K562 treated with DMSO at 1 percent for 48 hours (cell line): Measurements from ENCODE around the gene APEX1. TPM values are rescaled to one million over a fixed set of nuclear protein-coding genes. Genes with fewer than 3 reads are reported as not detected.

Experiments
- total RNA-seq: library from RNA; unstranded; fragments of 300-600 nt; gene quantifications from 2 replicates; pipeline ENCODE4 v1.2.3, GENCODE V29; 2022; ENCODE audit warnings: low replicate concordance; ENCODE audit errors: extremely low read depth

Gene APEX1
- total RNA-seq: not detected in 2 replicates

DNA sequence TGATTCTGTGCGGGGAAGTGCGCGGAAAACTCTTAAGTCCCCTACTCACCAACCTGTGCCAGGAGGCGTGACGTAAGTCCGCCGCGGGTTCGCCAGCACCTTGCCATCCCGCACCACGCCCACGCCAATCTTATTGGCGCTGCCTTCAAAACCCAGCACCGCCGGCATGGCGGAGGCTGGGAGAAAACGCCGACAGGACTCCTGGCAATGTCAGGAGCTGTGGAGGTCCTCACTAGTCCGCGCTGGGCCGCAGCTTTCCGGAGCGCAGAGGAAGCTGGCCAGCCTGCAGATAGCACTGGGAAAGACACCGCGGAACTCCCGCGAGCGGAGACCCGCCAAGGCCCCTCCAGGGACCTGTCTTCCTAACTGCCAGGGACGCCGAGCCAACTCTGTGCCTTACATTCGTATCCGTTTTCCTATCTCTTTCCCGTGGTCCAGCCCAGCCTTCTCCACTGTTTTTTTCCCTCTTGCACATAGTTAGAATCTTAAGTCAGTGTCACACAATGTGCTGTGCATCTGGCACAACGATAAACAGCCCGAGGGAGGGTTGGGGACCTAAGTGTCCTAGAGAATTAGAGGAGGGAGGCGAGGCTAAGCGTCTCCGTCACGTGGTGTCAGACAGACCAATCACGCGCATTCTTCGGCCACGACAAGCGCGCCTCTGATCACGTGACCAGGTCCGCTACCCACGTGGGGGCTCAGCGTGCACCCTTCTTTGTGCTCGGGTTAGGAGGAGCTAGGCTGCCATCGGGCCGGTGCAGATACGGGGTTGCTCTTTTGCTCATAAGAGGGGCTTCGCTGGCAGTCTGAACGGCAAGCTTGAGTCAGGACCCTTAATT is at the start of gene APEX1, which contains the start of gene OSGEP:
APEX1 (plus strand) TSS at position 711 of the 839 bp plus-strand sequence. CDS start 420 bp downstream, outside the sequence.
OSGEP (minus strand) TSS at position 297 of the 839 bp plus-strand sequence; CDS start at position 168, 129 bp downstream.

DNA sequence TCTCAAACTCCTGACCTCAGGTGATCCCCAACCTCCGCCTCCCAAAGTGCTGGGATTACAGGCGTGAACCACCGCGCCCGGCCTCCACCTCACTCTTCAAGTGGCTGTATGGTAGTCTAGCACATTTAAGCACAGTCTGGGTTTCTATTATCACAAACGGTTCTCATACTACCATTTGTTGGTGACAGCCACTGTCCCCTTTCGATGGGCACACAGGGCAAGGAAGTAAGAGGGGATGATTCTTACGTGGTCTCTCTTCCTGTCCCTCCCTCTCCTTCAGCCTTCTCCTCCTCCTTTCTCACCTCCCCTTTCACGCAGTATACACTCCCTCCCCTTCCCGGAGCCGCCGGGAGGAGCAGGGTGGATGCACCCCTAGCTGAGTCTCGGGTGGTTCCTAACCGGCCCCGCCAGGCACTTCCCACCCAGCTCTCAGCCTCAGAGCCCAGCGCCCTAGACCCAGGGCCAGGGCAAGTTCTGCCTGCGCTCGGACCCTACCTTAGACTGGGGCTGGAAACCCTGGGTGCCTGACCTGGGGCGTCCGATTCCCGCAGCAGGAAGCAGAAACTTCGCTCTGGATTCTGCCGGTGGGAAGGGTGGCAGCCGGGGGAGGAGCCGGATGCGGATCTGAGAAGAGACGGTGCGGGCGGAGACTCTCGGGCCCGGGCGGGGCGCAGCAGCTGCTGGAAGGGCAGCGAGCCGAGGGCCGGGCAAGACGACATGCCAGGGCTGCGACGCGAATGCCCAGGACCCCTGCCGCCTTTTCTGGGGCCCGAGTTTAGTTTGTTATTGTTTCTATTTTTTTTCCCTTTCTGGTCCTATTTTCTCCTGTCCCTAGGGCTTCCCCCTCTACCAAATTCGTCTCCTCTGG is 41.9 kb upstream of the APEX1 start, which contains the start of gene TEP1:
TEP1 (minus strand) TSS at position 626 of the 868 bp plus-strand sequence. CDS start 5,062 bp downstream, outside the sequence.

DNA sequence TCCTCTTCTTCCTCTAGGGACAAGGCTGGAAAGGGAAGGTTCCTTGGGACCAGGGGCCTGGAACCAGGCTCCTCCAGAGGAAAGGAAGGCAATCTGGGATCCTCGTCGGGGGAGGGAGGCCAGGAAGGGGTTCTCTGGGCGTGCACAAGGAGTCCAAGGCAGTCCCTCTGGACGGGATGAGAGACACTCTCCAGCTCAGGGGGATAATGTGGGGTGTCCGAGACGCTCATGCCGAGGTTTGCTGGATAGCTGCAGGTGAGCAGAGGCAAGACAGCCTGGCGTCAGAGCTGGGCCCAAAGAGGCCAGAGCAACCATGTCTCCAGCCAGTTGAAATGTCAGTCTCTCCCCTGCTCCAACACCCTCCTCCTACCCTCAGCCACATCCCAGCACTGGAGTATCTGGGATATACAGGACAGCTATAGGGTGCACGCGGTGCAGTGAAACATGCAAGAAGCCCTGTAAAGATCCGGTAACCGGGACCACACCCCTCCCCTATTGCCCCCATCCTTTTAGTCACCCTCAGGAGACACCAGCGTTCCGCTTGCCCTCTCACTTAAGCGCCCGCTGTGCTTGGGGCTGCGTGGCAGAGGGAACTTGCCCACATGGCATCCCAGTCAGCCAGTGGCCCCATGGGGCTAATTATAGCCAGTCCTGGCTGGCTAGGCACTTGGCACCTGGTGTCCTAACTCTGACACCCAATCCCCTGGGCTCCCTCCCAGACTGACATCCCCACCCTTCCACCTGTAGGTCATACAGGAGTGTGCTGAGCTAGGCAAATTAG is 19.3 kb upstream of the APEX1 start, which contains the start of gene KLHL33:
KLHL33 (minus strand) TSS at position 585 of the 781 bp plus-strand sequence; CDS start at position 230, 355 bp downstream.

DNA sequence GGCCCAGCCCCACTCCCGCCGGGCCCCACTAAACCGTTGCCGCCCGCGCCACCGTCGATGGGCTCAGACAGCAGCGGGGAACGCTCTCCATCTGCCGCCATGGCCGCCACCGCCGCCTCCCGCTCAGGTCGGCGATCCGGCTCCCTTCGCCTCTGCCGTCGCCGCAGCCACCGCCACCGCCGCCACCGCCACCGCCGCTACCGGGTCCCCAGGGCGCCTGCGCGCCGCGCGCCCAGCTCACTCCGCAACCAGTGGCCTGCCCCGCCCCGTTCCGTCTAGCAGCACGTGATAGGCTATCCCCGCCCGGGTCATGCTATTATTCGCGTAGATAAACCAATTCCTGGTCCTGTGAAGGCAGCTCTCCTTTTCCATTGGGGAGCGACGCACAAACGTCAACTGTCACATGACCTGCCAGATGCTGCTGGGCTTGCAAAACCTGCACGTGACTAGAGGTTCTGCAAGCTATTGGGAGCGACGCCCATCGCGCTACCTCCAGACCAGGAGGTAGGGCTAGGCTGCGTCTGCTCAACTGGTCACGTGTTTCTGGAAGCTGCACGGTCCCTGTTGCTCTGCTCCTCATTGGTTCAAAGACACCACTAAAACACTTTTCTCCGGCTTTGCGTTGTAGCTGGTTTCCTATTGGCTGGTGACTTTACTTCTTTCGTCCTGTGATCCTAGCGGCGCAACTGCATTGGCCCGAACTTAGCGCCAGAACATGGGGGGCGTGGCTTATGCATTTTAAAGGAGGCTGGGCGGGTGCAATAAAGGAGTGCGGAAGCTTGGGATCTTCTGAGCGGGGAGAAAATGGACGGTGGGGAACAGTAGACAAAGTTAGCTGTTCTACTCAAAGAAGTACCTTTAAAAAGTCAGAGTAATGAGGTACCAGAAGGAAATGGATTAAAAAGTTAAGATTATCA is 6.5 kb downstream of the APEX1 start, which contains the start of gene PIP4P1:
PIP4P1 (minus strand) TSS at position 210 of the 917 bp plus-strand sequence; CDS start at position 101, 109 bp downstream.

DNA sequence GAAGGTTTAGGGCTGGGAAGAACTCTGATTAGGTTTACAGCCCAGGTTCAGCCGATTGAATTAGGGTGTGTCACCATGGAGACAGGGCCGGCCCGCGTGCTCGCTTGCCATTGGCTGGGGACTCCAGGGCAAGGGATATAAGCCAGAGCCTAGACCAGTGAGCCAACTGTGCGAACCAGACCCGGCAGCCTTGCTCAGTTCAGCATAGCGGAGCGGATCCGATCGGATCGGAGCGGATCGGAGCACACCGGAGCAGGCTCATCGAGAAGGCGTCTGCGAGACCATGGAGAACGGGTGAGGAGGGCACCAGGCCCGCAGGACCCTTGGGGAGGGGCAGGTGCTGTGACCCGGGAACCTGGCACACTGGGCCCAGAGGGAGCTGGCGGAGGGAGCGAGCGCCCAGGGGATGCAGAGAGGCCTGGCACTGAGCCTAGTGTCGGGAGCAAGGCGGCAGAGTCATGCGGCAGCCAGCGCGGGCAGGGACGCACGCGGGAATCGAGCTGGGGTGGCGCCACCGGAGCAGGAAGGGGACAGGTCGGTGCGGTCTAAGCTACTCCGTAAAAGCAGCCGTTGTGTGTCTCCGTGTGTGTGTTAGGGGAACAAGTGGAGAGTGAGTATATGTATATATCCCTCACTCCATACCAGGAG is 14.3 kb downstream of the APEX1 start, which contains the start of gene PNP:
PNP (plus strand) TSS at position 165 of the 648 bp plus-strand sequence; CDS start at position 284, 119 bp downstream.

Other genes with a start within 250 kb of the APEX1 start
- gene OR11H6, start 231.5 kb upstream of the APEX1 start, total RNA-seq: not detected in 2 replicates
- gene OR11H7, start 226.2 kb upstream of the APEX1 start, total RNA-seq: not detected in 2 replicates
- not detected in 2 replicates for gene OR11H4, start 215.9 kb upstream of the APEX1 start, total RNA-seq
- not detected in 2 replicates for gene TTC5, start 149.3 kb upstream of the APEX1 start, total RNA-seq
- gene CCNB1IP1, start 121.9 kb upstream of the APEX1 start, total RNA-seq: not detected in 2 replicates
- gene PARP2, start 111.6 kb upstream of the APEX1 start, total RNA-seq: not detected in 2 replicates
- not detected in 2 replicates for gene TEP1, start 41.7 kb upstream of the APEX1 start, total RNA-seq
- not detected in 2 replicates for gene KLHL33, start 19.1 kb upstream of the APEX1 start, total RNA-seq
- gene OSGEP, start 414 bp upstream of the APEX1 start, total RNA-seq: not detected in 2 replicates
- not detected in 2 replicates for gene PIP4P1, start 6.2 kb downstream of the APEX1 start, total RNA-seq
- not detected in 2 replicates for gene PNP, start 14.2 kb downstream of the APEX1 start, total RNA-seq
- not detected in 2 replicates for gene RNASE10, start 50.3 kb downstream of the APEX1 start, total RNA-seq
- gene RNASE9, start 105.8 kb downstream of the APEX1 start, total RNA-seq: not detected in 2 replicates
- gene RNASE11, start 132.8 kb downstream of the APEX1 start, total RNA-seq: not detected in 2 replicates
- not detected in 2 replicates for gene RNASE12, start 136.2 kb downstream of the APEX1 start, total RNA-seq
- gene OR6S1, start 186.5 kb downstream of the APEX1 start, total RNA-seq: not detected in 2 replicates
- not detected in 2 replicates for gene RNASE4, start 229.3 kb downstream of the APEX1 start, total RNA-seq
- gene ANG, start 233.5 kb downstream of the APEX1 start, total RNA-seq: not detected in 2 replicates